Anterior cingulate cortex (tissue), 58 donors: ENCODE data around the gene EHF.

Experiments used
- DNase-seq, 58 donors: peaks; one replicate each; lab custom pipeline; 2025; lab: John Stamatoyannopoulos, UW

EHF gene

DNA sequence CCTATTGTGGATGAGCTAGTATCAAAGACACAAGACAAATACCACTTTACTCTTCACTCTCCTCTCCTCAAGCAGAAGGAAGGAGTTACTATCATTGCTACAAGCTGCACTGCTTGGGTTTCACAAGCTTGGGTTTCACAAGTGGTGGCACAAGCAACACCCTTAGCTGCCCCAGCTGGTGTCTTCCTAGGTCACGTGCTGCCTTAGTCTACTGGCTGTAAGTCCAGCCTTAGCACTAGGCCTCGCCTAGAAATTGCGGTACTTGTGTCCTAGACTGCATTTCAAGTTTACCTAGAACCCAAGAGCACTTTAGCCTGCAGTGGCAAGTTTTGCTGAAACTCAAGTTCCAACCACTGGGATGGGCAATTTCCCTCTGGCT lies 86.6 kb downstream of the EHF start:
- DNase-seq = no peak
